ENCODE measurements around the gene OSBPL1A.

DNA sequence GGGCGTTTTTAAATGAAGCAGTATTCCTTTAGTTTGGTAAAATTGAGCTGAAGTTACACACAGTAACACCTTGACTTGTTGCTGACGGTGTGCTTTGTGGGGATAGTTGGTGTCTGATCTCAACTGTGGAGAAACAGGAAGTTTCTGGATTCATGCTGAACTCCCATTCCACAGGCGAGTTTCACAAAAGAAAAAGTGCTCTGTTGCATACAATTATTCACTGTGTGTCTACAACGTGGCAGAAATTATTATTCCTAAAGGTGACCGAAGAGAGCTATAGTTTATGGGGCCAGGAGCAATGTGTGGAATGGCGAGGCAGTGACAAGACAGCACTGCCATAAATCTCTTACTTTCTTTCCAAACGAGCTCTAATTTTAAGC, 259.2 kb downstream of the OSBPL1A start:
- TF ChIP-seq POLR2A (IDR thresholded peaks at IDR 0.05) (no peak), POLR2AphosphoS5 (IDR thresholded peaks at IDR 0.05) (no peak), EP300 (IDR thresholded peaks at IDR 0.05) (no peak)
- TF ChIP-seq, protein P1, sequence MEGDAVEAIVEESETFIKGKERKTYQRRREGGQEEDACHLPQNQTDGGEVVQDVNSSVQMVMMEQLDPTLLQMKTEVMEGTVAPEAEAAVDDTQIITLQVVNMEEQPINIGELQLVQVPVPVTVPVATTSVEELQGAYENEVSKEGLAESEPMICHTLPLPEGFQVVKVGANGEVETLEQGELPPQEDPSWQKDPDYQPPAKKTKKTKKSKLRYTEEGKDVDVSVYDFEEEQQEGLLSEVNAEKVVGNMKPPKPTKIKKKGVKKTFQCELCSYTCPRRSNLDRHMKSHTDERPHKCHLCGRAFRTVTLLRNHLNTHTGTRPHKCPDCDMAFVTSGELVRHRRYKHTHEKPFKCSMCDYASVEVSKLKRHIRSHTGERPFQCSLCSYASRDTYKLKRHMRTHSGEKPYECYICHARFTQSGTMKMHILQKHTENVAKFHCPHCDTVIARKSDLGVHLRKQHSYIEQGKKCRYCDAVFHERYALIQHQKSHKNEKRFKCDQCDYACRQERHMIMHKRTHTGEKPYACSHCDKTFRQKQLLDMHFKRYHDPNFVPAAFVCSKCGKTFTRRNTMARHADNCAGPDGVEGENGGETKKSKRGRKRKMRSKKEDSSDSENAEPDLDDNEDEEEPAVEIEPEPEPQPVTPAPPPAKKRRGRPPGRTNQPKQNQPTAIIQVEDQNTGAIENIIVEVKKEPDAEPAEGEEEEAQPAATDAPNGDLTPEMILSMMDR (IDR thresholded peaks at IDR 0.05): no peak
